Vagina (tissue), 2 donors: ENCODE data around the gene SMIM32. TPM values are rescaled to one million over a fixed set of nuclear protein-coding genes. Genes with fewer than 3 reads are reported as not detected.

Experiments
- DNase-seq, 2 donors: peaks; one replicate each; pipeline ENCODE4 v3.0.0-alpha.2; 2017; ENCODE audit errors: extremely low spot score in 2 of 2
- H3K27ac ChIP-seq: fragments of 200-600 bp; sonication (generic); one replicate; pipeline ENCODE4 v1.5.1; 2019
- H3K27me3 ChIP-seq: fragments of 200-600 bp; sonication (generic); one replicate; pipeline ENCODE4 v1.5.1; 2019
- H3K36me3 ChIP-seq, 2 donors: fragments of 200-600 bp; sonication (generic); one replicate each; pipeline ENCODE4 v1.5.1; 2017 to 2019
- H3K4me1 ChIP-seq: fragments of 200-600 bp; sonication (generic); one replicate; pipeline ENCODE4 v1.5.1; 2019
- H3K4me3 ChIP-seq, 2 donors: fragments of 200-600 bp; sonication (generic); 1 replicate in 1 of 2; 2 replicates in 1 of 2; pipeline ENCODE4 v1.5.1; 2016 to 2019
- H3K9me3 ChIP-seq: fragments of 200-600 bp; sonication (generic); one replicate; pipeline ENCODE4 v1.5.1; 2019
- CTCF ChIP-seq, 3 experiments: fragments of 450-650 bp in 2 of 3; fragments of 200-600 bp in 1 of 3; sonication (generic) in 1 of 3; IDR thresholded peaks; one replicate each; pipeline ENCODE4 v1.5.1; 2017 to 2019; ENCODE audit warnings: antibody characterized with exemption in 3 of 3, mild to moderate bottlenecking in 2 of 3, moderate library complexity in 2 of 3
- POLR2A ChIP-seq, 2 donors: fragments of 450-650 bp; IDR thresholded peaks; one replicate each; pipeline ENCODE4 v1.6.1; 2017; ENCODE audit warnings: antibody characterized with exemption in 2 of 2, mild to moderate bottlenecking in 2 of 2, moderate library complexity in 2 of 2
- POLR2AphosphoS5 ChIP-seq, 2 donors: sonication (generic); formaldehyde crosslinking; IDR thresholded peaks; one replicate each; pipeline ENCODE4 v1.9.0; 2017; ENCODE audit warnings: antibody characterized with exemption in 2 of 2, mild to moderate bottlenecking in 2 of 2, low read depth in 1 of 2; ENCODE audit not compliant: insufficient read depth in 1 of 2
- intact Hi-C: fragments of 100-400 bp; cut with DNase I; formaldehyde crosslinking; loops from one replicate; pipeline ENCODE4 v1.15.1; 2023
- total RNA-seq: library from RNA; depleted of rRNA; stranded (reverse); fragments of >200 nt; gene quantifications from one replicate; pipeline ENCODE4 v1.2.3, GENCODE V29; 2016

SMIM32 gene
- total RNA-seq, 1 donor from 2014 or later = not detected

- no peak overlapping the region for H3K4me3 ChIP-seq
- intact Hi-C loops = loop anchor here (5.0 kb wide), 1 partner anchor 327 kb away; no protein-coding TSS in a partner anchor
- no peaks in the 10 kb centered on the region for H3K4me1 ChIP-seq
- H3K36me3 ChIP-seq = no peaks in the 10 kb centered on the region
- H3K27ac ChIP-seq = no peak overlapping the region
- H3K27me3 ChIP-seq = no peaks in the 10 kb centered on the region
- DNase-seq = no peak
- H3K9me3 ChIP-seq = no peaks in the 10 kb centered on the region
- TF ChIP-seq POLR2AphosphoS5 (IDR thresholded peaks at IDR 0.05; ENCODE audit: insufficient read depth in 1 of 2, low read depth in 1 of 2) (no peak), CTCF (IDR thresholded peaks at IDR 0.05) (no peak), POLR2A (IDR thresholded peaks at IDR 0.05) (no peak)
Measured at GRCh38 chr5:136213919-136214493, 21.0 kb upstream of the SMIM32 start.

- Histone ChIP-seq H3K9me3 (no peaks in the 10 kb centered on the region), H3K27me3 (no peaks in the 10 kb centered on the region), H3K4me1 (no peaks in the 10 kb centered on the region), H3K36me3 (no peaks in the 10 kb centered on the region), H3K4me3 (no peak overlapping the region), H3K27ac (no peak overlapping the region)
- intact Hi-C loops = loop anchor here (5.0 kb wide), 1 partner anchor 325 kb away; no protein-coding TSS in a partner anchor
- no peak for DNase-seq
- TF ChIP-seq POLR2A (IDR thresholded peaks at IDR 0.05) (no peak), CTCF (IDR thresholded peaks at IDR 0.05) (peak; percentile 84 to 88 (median 86))
Measured at GRCh38 chr5:136212252-136212721, 19.3 kb upstream of the SMIM32 start.

- H3K27me3 ChIP-seq = no peaks in the 10 kb centered on the region
- TF ChIP-seq CTCF (IDR thresholded peaks at IDR 0.05) = no peak
- no peak for TF ChIP-seq POLR2AphosphoS5 (IDR thresholded peaks at IDR 0.05; ENCODE audit: insufficient read depth in 1 of 2, low read depth in 1 of 2)
- no peak for TF ChIP-seq POLR2A (IDR thresholded peaks at IDR 0.05)
- intact Hi-C loops = loop anchor here (5.0 kb wide), 1 partner anchor 324 kb away; no protein-coding TSS in a partner anchor
Measured at GRCh38 chr5:136211282-136212040, 18.5 kb upstream of the SMIM32 start.

GRCh38 chr5:136210259-136210658 is 17.3 kb upstream of the SMIM32 start:
- intact Hi-C loops = loop anchor here (5.0 kb wide), 1 partner anchor 323 kb away; no protein-coding TSS in a partner anchor
- no peak for DNase-seq
- H3K4me3 ChIP-seq = no peak overlapping the region

More at GRCh38 chr5:136211282-136212040, 18.5 kb upstream of the SMIM32 start:
- H3K4me1 ChIP-seq = no peaks in the 10 kb centered on the region
- no peaks in the 10 kb centered on the region for H3K9me3 ChIP-seq
- H3K27ac ChIP-seq = no peak overlapping the region
- no peak for DNase-seq
- H3K4me3 ChIP-seq = no peak overlapping the region
- H3K36me3 ChIP-seq = no peaks in the 10 kb centered on the region

More at GRCh38 chr5:136210259-136210658, 17.3 kb upstream of the SMIM32 start:
- Histone ChIP-seq H3K36me3 (no peaks in the 10 kb centered on the region), H3K9me3 (no peaks in the 10 kb centered on the region), H3K4me1 (no peaks in the 10 kb centered on the region), H3K27ac (no peak overlapping the region), H3K27me3 (no peaks in the 10 kb centered on the region)
- no peak for TF ChIP-seq POLR2AphosphoS5 (IDR thresholded peaks at IDR 0.05; ENCODE audit: insufficient read depth in 1 of 2, low read depth in 1 of 2)
- no peak for TF ChIP-seq CTCF (IDR thresholded peaks at IDR 0.05)
- no peak for TF ChIP-seq POLR2A (IDR thresholded peaks at IDR 0.05)
